Activated naive CD8-positive, alpha-beta T cell treated with anti-CD3 and anti-CD28 coated beads for 36 hours (primary cell): Measurements from ENCODE around the gene POU6F2. TPM values are rescaled to one million over a fixed set of nuclear protein-coding genes. Genes with fewer than 3 reads are reported as not detected.
"Not testable (repeated sequence)": the region's sequence is repeated elsewhere in the genome, so short reads cannot be mapped to it uniquely, and the experiment has no call there.

Experiments
- DNase-seq: peaks from one replicate; pipeline ENCODE4 v3.0.0; 2021
- H3K27ac Mint-ChIP-seq: one replicate; pipeline ENCODE4 v1.8.0; 2022; ENCODE audit warnings: mild to moderate bottlenecking, moderate library complexity, mixed read lengths
- H3K27me3 Mint-ChIP-seq: one replicate; pipeline ENCODE4 v1.8.0; 2022; ENCODE audit warnings: mild to moderate bottlenecking, mixed read lengths
- H3K36me3 Mint-ChIP-seq: one replicate; pipeline ENCODE4 v1.8.0; 2021; ENCODE audit warnings: mild to moderate bottlenecking, mixed read lengths
- H3K4me1 Mint-ChIP-seq: one replicate; pipeline ENCODE4 v1.8.0; 2021; ENCODE audit warnings: mixed read lengths
- H3K4me3 Mint-ChIP-seq: one replicate; pipeline ENCODE4 v1.8.0; 2022; ENCODE audit warnings: mild to moderate bottlenecking, moderate library complexity, mixed read lengths
- H3K9me3 Mint-ChIP-seq: one replicate; pipeline ENCODE4 v1.8.0; 2022; ENCODE audit warnings: mixed read lengths
- total RNA-seq, 2 experiments: library from RNA; stranded (reverse); gene quantifications; one replicate each; pipeline ENCODE4 v1.2.3, GENCODE V29; 2021

The POU6F2 gene
- total RNA-seq, 2 experiments from 2014 or later = not detected

- Mint-ChIP-seq H3K4me3 (no peak overlapping the region), H3K27ac (no peak overlapping the region), H3K9me3 (no peaks in the 10 kb centered on the region), H3K36me3 (no peaks in the 10 kb centered on the region), H3K27me3 (peaks cover 11% of the 10 kb centered on the region), H3K4me1 (no peaks in the 10 kb centered on the region)
- DNase-seq = no peak
Measured at GRCh38 chr7:39153113-39153512, 175.4 kb downstream of the POU6F2 start.

GRCh38 chr7:39153647-39154046 lies 175.9 kb downstream of the POU6F2 start:
- peaks cover 11% of the 10 kb centered on the region for H3K27me3 Mint-ChIP-seq
- DNase-seq = no peak
- no peaks in the 10 kb centered on the region for H3K4me1 Mint-ChIP-seq
- H3K27ac Mint-ChIP-seq = no peak overlapping the region
- H3K4me3 Mint-ChIP-seq = no peak overlapping the region
- no peaks in the 10 kb centered on the region for H3K9me3 Mint-ChIP-seq
- no peaks in the 10 kb centered on the region for H3K36me3 Mint-ChIP-seq

GRCh38 chr7:39154815-39155214 lies 177.1 kb downstream of the POU6F2 start:
- Mint-ChIP-seq H3K36me3 (no peaks in the 10 kb centered on the region), H3K27ac (no peak overlapping the region), H3K4me1 (no peaks in the 10 kb centered on the region), H3K4me3 (no peak overlapping the region), H3K27me3 (peaks cover 11% of the 10 kb centered on the region), H3K9me3 (no peaks in the 10 kb centered on the region)
- no peak for DNase-seq

- H3K4me3 Mint-ChIP-seq = no peak overlapping the region
- H3K27ac Mint-ChIP-seq = no peak overlapping the region
- peaks cover 11% of the 10 kb centered on the region for H3K27me3 Mint-ChIP-seq
- H3K4me1 Mint-ChIP-seq = no peaks in the 10 kb centered on the region
- H3K36me3 Mint-ChIP-seq = no peaks in the 10 kb centered on the region
- no peaks in the 10 kb centered on the region for H3K9me3 Mint-ChIP-seq
- DNase-seq = no peak
Measured at GRCh38 chr7:39158367-39158766, 180.7 kb downstream of the POU6F2 start.

- H3K4me3 Mint-ChIP-seq = no peak overlapping the region
- H3K4me1 Mint-ChIP-seq = no peaks in the 10 kb centered on the region
- no peaks in the 10 kb centered on the region for H3K27me3 Mint-ChIP-seq
- H3K27ac Mint-ChIP-seq = no peak overlapping the region
- no peak for DNase-seq
- no peaks in the 10 kb centered on the region for H3K36me3 Mint-ChIP-seq
- H3K9me3 Mint-ChIP-seq = no peaks in the 10 kb centered on the region
Measured at GRCh38 chr7:39161903-39162302, 184.2 kb downstream of the POU6F2 start.

GRCh38 chr7:39164887-39165286 lies 187.2 kb downstream of the POU6F2 start:
- Mint-ChIP-seq H3K4me1 (no peaks in the 10 kb centered on the region), H3K9me3 (no peaks in the 10 kb centered on the region), H3K27ac (no peak overlapping the region), H3K4me3 (no peak overlapping the region), H3K36me3 (no peaks in the 10 kb centered on the region), H3K27me3 (no peaks in the 10 kb centered on the region)
- no peak for DNase-seq

- Mint-ChIP-seq H3K4me1 (no peaks in the 10 kb centered on the region), H3K4me3 (no peak overlapping the region), H3K27ac (no peak overlapping the region)
Measured at GRCh38 chr7:39168403-39169098, 190.8 kb downstream of the POU6F2 start.

GRCh38 chr7:39172137-39172536 lies 194.4 kb downstream of the POU6F2 start:
- DNase-seq = no peak
- H3K27ac Mint-ChIP-seq = no peak overlapping the region
- H3K27me3 Mint-ChIP-seq = no peaks in the 10 kb centered on the region
- H3K4me1 Mint-ChIP-seq = no peaks in the 10 kb centered on the region
- H3K36me3 Mint-ChIP-seq = no peaks in the 10 kb centered on the region
- no peaks in the 10 kb centered on the region for H3K9me3 Mint-ChIP-seq
- H3K4me3 Mint-ChIP-seq = no peak overlapping the region

More at GRCh38 chr7:39168403-39169098, 190.8 kb downstream of the POU6F2 start:
- no peak for DNase-seq
- no peaks in the 10 kb centered on the region for H3K9me3 Mint-ChIP-seq
- no peaks in the 10 kb centered on the region for H3K36me3 Mint-ChIP-seq
- H3K27me3 Mint-ChIP-seq = no peaks in the 10 kb centered on the region

- DNase-seq = no peak
- Mint-ChIP-seq H3K27me3 (no peaks in the 10 kb centered on the region), H3K4me3 (no peak overlapping the region), H3K4me1 (no peaks in the 10 kb centered on the region), H3K36me3 (no peaks in the 10 kb centered on the region), H3K27ac (no peak overlapping the region), H3K9me3 (no peaks in the 10 kb centered on the region)
Measured at GRCh38 chr7:39181398-39181797, 203.7 kb downstream of the POU6F2 start.

- H3K36me3 Mint-ChIP-seq = no peaks in the 10 kb centered on the region
- H3K4me1 Mint-ChIP-seq = no peaks in the 10 kb centered on the region
- H3K4me3 Mint-ChIP-seq = no peak overlapping the region
- H3K27ac Mint-ChIP-seq = no peak overlapping the region
- no peak for DNase-seq
- H3K9me3 Mint-ChIP-seq = no peaks in the 10 kb centered on the region
- no peaks in the 10 kb centered on the region for H3K27me3 Mint-ChIP-seq
Measured at GRCh38 chr7:39183796-39184195, 206.1 kb downstream of the POU6F2 start.

- H3K27ac Mint-ChIP-seq = no peak overlapping the region
- no peak overlapping the region for H3K4me3 Mint-ChIP-seq
- H3K9me3 Mint-ChIP-seq = no peaks in the 10 kb centered on the region
- DNase-seq = no peak
- H3K36me3 Mint-ChIP-seq = no peaks in the 10 kb centered on the region
- H3K4me1 Mint-ChIP-seq = no peaks in the 10 kb centered on the region
- H3K27me3 Mint-ChIP-seq = no peaks in the 10 kb centered on the region
Measured at GRCh38 chr7:39184391-39184790, 206.7 kb downstream of the POU6F2 start.

GRCh38 chr7:39186131-39186530 lies 208.4 kb downstream of the POU6F2 start:
- H3K4me3 Mint-ChIP-seq = no peak overlapping the region
- H3K27ac Mint-ChIP-seq = no peak overlapping the region
- H3K9me3 Mint-ChIP-seq = no peaks in the 10 kb centered on the region
- H3K27me3 Mint-ChIP-seq = no peaks in the 10 kb centered on the region
- no peak for DNase-seq
- H3K36me3 Mint-ChIP-seq = no peaks in the 10 kb centered on the region
- H3K4me1 Mint-ChIP-seq = no peaks in the 10 kb centered on the region

GRCh38 chr7:39186671-39187070 lies 209.0 kb downstream of the POU6F2 start:
- Mint-ChIP-seq H3K27me3 (no peaks in the 10 kb centered on the region), H3K27ac (no peak overlapping the region)
- no peak for DNase-seq

GRCh38 chr7:39187130-39187529 lies 209.4 kb downstream of the POU6F2 start:
- Mint-ChIP-seq H3K4me3 (no peak overlapping the region), H3K27me3 (no peaks in the 10 kb centered on the region), H3K36me3 (no peaks in the 10 kb centered on the region), H3K4me1 (no peaks in the 10 kb centered on the region), H3K9me3 (no peaks in the 10 kb centered on the region), H3K27ac (no peak overlapping the region)
- DNase-seq = no peak

More at GRCh38 chr7:39186671-39187070, 209.0 kb downstream of the POU6F2 start:
- Mint-ChIP-seq H3K4me3 (no peak overlapping the region), H3K36me3 (no peaks in the 10 kb centered on the region), H3K9me3 (no peaks in the 10 kb centered on the region), H3K4me1 (no peaks in the 10 kb centered on the region)

GRCh38 chr7:39192476-39192875 lies 214.8 kb downstream of the POU6F2 start:
- no peaks in the 10 kb centered on the region for H3K36me3 Mint-ChIP-seq
- H3K4me1 Mint-ChIP-seq = no peaks in the 10 kb centered on the region
- no peak overlapping the region for H3K4me3 Mint-ChIP-seq
- no peak overlapping the region for H3K27ac Mint-ChIP-seq
- no peak for DNase-seq
- no peaks in the 10 kb centered on the region for H3K9me3 Mint-ChIP-seq
- no peaks in the 10 kb centered on the region for H3K27me3 Mint-ChIP-seq

- H3K27ac Mint-ChIP-seq, H3K27me3 Mint-ChIP-seq, H3K9me3 Mint-ChIP-seq, H3K36me3 Mint-ChIP-seq, DNase-seq, H3K4me3 Mint-ChIP-seq, H3K4me1 Mint-ChIP-seq: not testable (repeated sequence)
Measured at GRCh38 chr7:39194388-39194787, 216.7 kb downstream of the POU6F2 start.
